Stimulated activated effector memory CD8-positive, alpha-beta T cell treated with anti-CD3 and anti-CD28 coated beads, Interleukin-12 subunit alpha, Interleukin-12 subunit beta, amount 100 ng/mL, for 72 hours (primary cell): Measurements from ENCODE around the gene PEX19.
A peak's percentile ranks its signal among the peaks of the same experiment; 100 is the strongest.

Experiments used
- ATAC-seq: fragments of 150-1000 bp; cut with Tn5 transposase; 2 replicates; pipeline ENCODE4 v1.10.0; 2021
- DNase-seq, 2 donors: peaks; one replicate each; pipeline ENCODE4 v3.0.0; 2021 to 2022; ENCODE audit warnings: low spot score in 2 of 2
- H3K27ac Mint-ChIP-seq: one replicate; pipeline ENCODE4 v1.8.0; 2022; ENCODE audit warnings: mild to moderate bottlenecking, mixed read lengths
- H3K36me3 Mint-ChIP-seq: one replicate; pipeline ENCODE4 v1.8.0; 2022; ENCODE audit warnings: mild to moderate bottlenecking, mixed read lengths
- H3K4me1 Mint-ChIP-seq: one replicate; pipeline ENCODE4 v1.8.0; 2022; ENCODE audit warnings: mixed read lengths
- H3K4me3 Mint-ChIP-seq: one replicate; pipeline ENCODE4 v1.8.0; 2022; ENCODE audit warnings: mild to moderate bottlenecking, mixed read lengths
- H3K9me3 Mint-ChIP-seq: one replicate; pipeline ENCODE4 v1.8.0; 2022; ENCODE audit warnings: mixed read lengths

The PEX19 gene

DNA sequence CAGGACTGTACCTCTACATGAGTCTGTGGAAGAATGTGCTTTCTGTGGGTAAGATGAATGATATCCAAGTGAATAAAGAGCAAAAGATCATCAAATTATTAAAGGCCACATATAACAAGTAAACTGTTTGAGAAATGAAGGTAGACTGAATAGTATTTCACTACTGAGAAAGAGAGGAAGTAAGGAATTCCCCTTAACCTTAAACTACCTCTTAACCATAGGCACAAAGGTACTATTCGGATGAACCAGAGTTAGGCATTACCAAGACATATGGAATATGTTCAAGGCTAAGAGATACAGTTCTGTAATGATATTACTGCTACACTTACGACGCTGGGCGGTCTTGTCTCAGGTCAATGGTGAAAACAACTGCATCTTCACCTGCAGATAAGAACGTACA, 48.1 kb downstream of the PEX19 start:
- Mint-ChIP-seq H3K27ac (peak overlapping the region; percentile 6), H3K4me1 (peaks cover 24% of the 10 kb centered on the region), H3K4me3 (no peak overlapping the region), H3K36me3 (no peaks in the 10 kb centered on the region), H3K9me3 (no peaks in the 10 kb centered on the region)
- no peak for ATAC-seq
- DNase-seq: no peak

DNA sequence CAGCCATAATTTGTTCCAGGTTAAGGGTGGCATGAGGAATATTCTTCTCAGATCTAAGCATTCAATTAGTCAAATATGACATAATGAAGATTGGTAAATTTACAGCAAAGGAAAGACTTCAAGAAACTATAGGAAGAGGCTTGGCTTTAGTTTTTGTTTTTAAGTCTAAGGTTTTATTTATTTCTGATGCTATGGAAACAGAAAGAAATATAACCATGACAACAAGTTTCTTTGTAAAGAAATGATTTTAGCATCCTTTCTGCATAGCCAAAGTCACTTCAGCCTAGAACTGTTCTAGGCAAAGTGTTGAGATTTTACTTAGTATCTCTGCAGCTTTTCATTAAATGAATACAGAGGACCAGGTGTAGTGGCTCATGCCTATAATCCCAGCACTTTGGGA, 52.0 kb downstream of the PEX19 start:
- H3K27ac Mint-ChIP-seq: peak overlapping the region; percentile 56
- no peaks in the 10 kb centered on the region for H3K9me3 Mint-ChIP-seq
- no peaks in the 10 kb centered on the region for H3K36me3 Mint-ChIP-seq
- no peak for DNase-seq
- H3K4me3 Mint-ChIP-seq: no peak overlapping the region
- peaks cover 13% of the 10 kb centered on the region for H3K4me1 Mint-ChIP-seq
- no peak for ATAC-seq

DNA sequence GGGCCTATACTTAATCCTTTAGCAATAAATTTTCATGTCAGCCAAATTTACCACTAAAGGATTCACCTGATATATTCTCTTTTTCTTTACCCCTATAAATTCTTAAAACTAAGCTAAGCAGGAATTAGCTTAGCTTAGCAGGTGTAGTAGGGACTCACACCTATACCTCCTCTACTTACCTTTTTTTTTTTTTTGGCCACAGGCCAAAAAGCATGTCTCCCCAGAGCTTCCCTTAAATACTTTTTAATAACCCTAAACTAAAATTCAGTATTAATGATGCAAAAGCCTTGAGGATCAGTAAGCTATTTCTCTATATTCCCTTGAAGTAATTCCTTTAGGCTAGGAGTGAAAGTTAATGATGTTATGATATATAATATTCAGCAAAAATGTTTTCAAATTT, 56.5 kb downstream of the PEX19 start:
- Mint-ChIP-seq H3K36me3 (no peaks in the 10 kb centered on the region), H3K4me3 (no peak overlapping the region), H3K4me1 (peaks cover 2% of the 10 kb centered on the region), H3K9me3 (no peaks in the 10 kb centered on the region), H3K27ac (peak overlapping the region; percentile 54)
- ATAC-seq: no peak
- DNase-seq: no peak

DNA sequence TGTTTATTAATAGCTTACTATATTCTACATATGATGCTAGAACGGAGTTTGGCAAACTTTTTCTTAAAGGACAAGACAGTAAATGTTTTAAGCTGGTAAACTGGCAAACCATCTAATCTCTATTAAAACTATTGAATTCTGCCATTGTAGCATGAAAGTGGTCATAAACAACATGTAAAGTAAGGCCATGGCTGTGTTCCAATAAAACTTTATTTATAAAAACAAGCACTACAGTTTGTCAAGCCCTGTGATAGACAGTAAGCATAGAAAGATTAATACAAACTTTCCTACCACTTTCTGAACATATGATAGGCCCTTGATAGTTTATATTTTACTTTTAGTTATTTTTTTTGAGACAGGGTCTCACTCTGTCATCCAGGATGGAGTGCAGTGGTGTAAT, 57.4 kb downstream of the PEX19 start:
- Mint-ChIP-seq H3K36me3 (no peaks in the 10 kb centered on the region), H3K4me1 (no peaks in the 10 kb centered on the region), H3K9me3 (no peaks in the 10 kb centered on the region), H3K27ac (no peak overlapping the region), H3K4me3 (no peak overlapping the region)
- DNase-seq: no peak
- no peak for ATAC-seq

DNA sequence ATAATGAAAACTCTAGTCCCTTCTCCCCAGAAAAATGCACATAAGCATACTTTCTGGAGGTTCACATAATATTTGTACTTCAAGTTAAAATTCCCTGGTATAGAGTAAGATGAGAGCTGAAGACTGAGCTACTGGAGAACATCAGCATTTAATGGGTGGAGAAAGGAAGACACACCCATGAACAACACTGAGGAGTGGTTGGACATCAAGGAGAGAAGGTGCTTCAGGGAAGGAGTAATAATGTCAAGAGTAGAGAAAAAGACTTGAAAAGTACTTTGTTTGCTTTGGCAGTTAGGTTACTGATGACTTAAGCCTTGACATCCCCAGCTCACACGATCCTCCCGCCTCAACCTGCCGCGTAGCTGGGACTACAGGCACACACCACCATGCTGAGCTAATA, 57.9 kb downstream of the PEX19 start:
- H3K27ac Mint-ChIP-seq: no peak overlapping the region

More for the DNA sequence above, 57.9 kb downstream of the PEX19 start:
- Mint-ChIP-seq H3K4me1 (no peaks in the 10 kb centered on the region), H3K4me3 (no peak overlapping the region), H3K36me3 (no peaks in the 10 kb centered on the region), H3K9me3 (no peaks in the 10 kb centered on the region)
- DNase-seq: no peak
- no peak for ATAC-seq
